ENCODE data around the gene EXOC3. TPM values are rescaled to one million over a fixed set of nuclear protein-coding genes. Genes with fewer than 3 reads are reported as not detected.

Gene EXOC3
- total RNA-seq, 1 donor from 2014 or later = 59.5 TPM

DNA sequence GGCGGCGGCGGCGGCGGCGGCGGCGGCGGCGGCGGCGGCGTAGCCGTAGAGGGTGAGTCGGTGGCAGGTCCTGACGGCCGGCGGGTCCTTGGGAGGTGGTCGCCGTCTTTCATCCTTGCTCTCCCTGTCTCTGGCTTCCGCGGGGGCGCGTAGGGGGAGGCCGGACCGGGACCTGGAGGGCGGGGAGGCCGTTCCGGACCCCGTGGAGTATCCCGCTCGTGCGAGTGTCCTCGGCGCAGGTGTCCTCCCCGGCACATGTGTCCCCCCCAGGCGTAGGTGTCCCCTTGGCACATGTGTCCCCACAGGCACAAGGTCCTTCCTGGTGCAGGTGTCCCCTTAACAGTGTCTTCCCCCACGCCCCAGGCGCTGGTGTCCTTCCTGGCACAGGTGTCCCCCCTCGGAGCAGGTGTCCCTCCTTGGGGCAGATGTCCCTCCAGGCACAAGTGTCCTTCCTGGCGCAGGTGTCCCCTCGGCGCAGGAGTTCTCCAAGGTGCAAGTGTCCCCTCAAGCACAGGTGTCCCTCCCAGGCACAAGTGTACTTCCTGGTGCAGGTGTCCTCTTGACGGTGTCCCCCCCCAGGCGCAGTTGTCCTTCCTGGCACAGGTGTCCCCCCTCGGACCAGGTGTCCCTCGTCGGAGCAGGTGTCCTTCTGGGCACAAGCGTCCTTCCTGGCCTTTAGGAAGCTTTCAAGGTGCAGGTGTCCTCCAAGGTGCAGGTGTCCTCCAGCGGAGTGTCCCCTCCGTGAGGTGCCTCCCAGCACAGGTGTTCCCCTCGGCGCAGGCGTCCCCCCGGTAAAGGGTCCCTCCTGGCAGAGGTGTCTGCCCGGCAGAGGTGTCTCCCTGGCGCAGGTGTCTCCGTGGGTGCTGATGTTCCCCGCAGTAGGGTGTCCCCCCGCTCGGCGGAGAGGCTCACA is 519 bp downstream of the EXOC3 start:
- Histone ChIP-seq H3K27me3 (no peaks in the 10 kb centered on the region), H3K4me1 (peaks cover 24% of the 10 kb centered on the region), H3K27ac (peak overlapping the region; percentile 89), H3K4me3 (peak overlapping the region; percentile 91), H3K9me3 (no peaks in the 10 kb centered on the region), H3K36me3 (peaks cover 26% of the 10 kb centered on the region)
- ATAC-seq (peak; percentile 39), DNase-seq (peak; percentile 63)
- intact Hi-C loops (cut with DNase I) = no loop called here
- TF ChIP-seq, protein P1, sequence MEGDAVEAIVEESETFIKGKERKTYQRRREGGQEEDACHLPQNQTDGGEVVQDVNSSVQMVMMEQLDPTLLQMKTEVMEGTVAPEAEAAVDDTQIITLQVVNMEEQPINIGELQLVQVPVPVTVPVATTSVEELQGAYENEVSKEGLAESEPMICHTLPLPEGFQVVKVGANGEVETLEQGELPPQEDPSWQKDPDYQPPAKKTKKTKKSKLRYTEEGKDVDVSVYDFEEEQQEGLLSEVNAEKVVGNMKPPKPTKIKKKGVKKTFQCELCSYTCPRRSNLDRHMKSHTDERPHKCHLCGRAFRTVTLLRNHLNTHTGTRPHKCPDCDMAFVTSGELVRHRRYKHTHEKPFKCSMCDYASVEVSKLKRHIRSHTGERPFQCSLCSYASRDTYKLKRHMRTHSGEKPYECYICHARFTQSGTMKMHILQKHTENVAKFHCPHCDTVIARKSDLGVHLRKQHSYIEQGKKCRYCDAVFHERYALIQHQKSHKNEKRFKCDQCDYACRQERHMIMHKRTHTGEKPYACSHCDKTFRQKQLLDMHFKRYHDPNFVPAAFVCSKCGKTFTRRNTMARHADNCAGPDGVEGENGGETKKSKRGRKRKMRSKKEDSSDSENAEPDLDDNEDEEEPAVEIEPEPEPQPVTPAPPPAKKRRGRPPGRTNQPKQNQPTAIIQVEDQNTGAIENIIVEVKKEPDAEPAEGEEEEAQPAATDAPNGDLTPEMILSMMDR (IDR thresholded peaks at IDR 0.05) = no peak

GRCh38 chr5:444226-444625 is 1.2 kb downstream of the EXOC3 start:
- H3K27me3 ChIP-seq = no peaks in the 10 kb centered on the region
- peaks cover 24% of the 10 kb centered on the region for H3K4me1 ChIP-seq
- H3K4me3 ChIP-seq = peak overlapping the region; percentile 91
- H3K27ac ChIP-seq = no peak overlapping the region
- DNase-seq (peak; percentile 46), ATAC-seq (no peak)
- H3K9me3 ChIP-seq = no peaks in the 10 kb centered on the region
- TF ChIP-seq, protein P1 (IDR thresholded peaks at IDR 0.05) = no peak
- intact Hi-C loops (cut with DNase I) = no loop called here
- peaks cover 33% of the 10 kb centered on the region for H3K36me3 ChIP-seq

GRCh38 chr5:445591-445990 is 2.6 kb downstream of the EXOC3 start:
- ATAC-seq = no peak
- H3K4me3 ChIP-seq = no peak overlapping the region
- peak; percentile 46 for DNase-seq

GRCh38 chr5:446066-446882 is 3.3 kb downstream of the EXOC3 start:
- intact Hi-C loops (cut with DNase I) = no loop called here
- no peak overlapping the region for H3K27ac ChIP-seq
- no peak overlapping the region for H3K4me3 ChIP-seq
- H3K36me3 ChIP-seq = peaks cover 54% of the 10 kb centered on the region
- H3K9me3 ChIP-seq = no peaks in the 10 kb centered on the region
- H3K27me3 ChIP-seq = no peaks in the 10 kb centered on the region
- ATAC-seq (no peak), DNase-seq (peak; percentile 15)
- peaks cover 24% of the 10 kb centered on the region for H3K4me1 ChIP-seq
- TF ChIP-seq, protein P1 (IDR thresholded peaks at IDR 0.05) = no peak

More at GRCh38 chr5:445591-445990, 2.6 kb downstream of the EXOC3 start:
- intact Hi-C loops (cut with DNase I) = no loop called here
- Histone ChIP-seq H3K36me3 (peaks cover 47% of the 10 kb centered on the region), H3K4me1 (peaks cover 24% of the 10 kb centered on the region), H3K27ac (no peak overlapping the region), H3K27me3 (no peaks in the 10 kb centered on the region), H3K9me3 (no peaks in the 10 kb centered on the region)
- TF ChIP-seq, protein P1 (IDR thresholded peaks at IDR 0.05) = no peak

DNA sequence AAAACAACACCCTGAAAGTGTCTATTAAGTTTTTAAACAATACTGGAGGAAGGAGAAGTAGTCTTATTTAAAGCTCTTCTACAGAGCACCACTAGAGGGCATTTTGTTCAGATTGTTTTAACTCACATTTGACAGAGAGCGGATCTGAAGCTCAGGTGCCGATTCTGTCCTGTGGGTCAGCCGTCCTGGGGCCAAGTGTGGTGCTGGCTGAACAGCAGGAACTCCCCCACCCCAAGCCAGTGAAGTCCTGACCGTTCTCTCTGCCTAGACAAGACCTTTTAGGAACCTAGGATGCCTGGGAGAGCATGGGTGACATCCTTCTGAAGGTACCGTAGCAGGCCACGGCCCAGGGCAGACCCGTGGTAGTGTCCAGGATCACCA is 3.9 kb downstream of the EXOC3 start:
- ATAC-seq = no peak
- Histone ChIP-seq H3K4me1 (peaks cover 21% of the 10 kb centered on the region), H3K4me3 (no peak overlapping the region), H3K27ac (no peak overlapping the region), H3K36me3 (peaks cover 54% of the 10 kb centered on the region), H3K27me3 (no peaks in the 10 kb centered on the region), H3K9me3 (peaks cover 4% of the 10 kb centered on the region)
- peak; percentile 35 for DNase-seq
- intact Hi-C loops (cut with DNase I) = no loop called here
- TF ChIP-seq, protein P1 (IDR thresholded peaks at IDR 0.05) = peak; percentile 60

Measured in upper lobe of right lung (tissue), 1 donor.